GM23248 (cell line): Measurements from ENCODE around the gene ANKS3.

ENCODE experiments used
- EZH2 ChIP-seq: fragments of 200-600 bp; sonication (generic); IDR thresholded peaks from 2 replicates; pipeline ENCODE4 v1.6.1; 2018; ENCODE audit warnings: antibody characterized with exemption, mild to moderate bottlenecking; ENCODE audit not compliant: insufficient read depth, poor library complexity, severe bottlenecking
- EZH2phosphoT487 ChIP-seq: fragments of 200-600 bp; sonication (generic); IDR thresholded peaks from 2 replicates; pipeline ENCODE4 v1.6.1; 2018; ENCODE audit warnings: antibody characterized with exemption, moderate library complexity, mild to moderate bottlenecking, low read depth; ENCODE audit not compliant: insufficient read depth

DNA sequence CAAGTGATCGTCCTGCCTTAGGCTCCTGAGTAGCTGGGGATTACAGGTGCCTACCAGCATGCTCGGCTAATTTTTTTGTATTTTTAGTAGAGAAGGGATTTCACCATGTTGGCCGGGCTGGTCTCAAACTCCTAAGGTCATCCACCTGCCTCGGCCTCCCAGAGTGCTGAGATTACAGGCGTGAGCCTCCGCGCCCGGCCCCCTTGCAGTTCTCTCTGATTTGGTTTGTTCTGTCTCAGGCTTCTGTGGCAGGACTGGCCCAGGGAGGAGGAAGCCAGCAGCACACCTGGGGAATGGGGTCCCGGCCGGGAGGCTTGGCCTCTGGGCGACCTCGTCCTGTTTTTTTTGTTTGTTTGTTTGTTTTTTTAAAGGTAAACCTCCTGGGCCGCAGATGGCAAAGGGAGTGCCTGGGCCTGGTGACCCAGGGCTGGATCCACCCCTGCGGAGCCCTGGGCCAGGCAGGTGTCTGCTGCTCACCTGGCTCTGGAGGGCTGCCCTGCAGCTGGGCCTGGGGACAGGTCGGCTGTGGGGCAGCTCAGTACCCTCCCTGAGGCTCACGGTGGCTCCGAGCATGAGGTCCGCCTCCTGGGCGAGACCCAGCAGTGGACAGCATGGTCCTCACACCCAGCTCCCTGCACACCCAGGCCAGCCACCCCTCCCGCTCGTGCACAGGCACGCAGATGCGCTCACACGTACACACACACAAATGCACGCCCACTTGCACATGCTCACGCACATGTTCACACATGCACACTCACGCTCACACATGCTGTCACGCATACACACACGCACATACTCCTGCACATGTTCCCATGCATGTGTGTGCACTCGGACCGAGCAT is 44.0 kb downstream of the ANKS3 start:
- TF ChIP-seq EZH2phosphoT487: no peak
- no peak for TF ChIP-seq EZH2
